Effector CD4-positive, alpha-beta T cell (primary cell): ENCODE measurements around the gene E2F2.
A peak's percentile ranks its signal among the peaks of the same experiment; 100 is the strongest.
"Not testable (repeated sequence)": the region's sequence is repeated elsewhere in the genome, so short reads cannot be mapped to it uniquely, and the experiment has no call there.

Source experiments
- DNase-seq: peaks from one replicate; pipeline ENCODE4 v3.0.0-alpha.2; 2020

E2F2 gene

DNA sequence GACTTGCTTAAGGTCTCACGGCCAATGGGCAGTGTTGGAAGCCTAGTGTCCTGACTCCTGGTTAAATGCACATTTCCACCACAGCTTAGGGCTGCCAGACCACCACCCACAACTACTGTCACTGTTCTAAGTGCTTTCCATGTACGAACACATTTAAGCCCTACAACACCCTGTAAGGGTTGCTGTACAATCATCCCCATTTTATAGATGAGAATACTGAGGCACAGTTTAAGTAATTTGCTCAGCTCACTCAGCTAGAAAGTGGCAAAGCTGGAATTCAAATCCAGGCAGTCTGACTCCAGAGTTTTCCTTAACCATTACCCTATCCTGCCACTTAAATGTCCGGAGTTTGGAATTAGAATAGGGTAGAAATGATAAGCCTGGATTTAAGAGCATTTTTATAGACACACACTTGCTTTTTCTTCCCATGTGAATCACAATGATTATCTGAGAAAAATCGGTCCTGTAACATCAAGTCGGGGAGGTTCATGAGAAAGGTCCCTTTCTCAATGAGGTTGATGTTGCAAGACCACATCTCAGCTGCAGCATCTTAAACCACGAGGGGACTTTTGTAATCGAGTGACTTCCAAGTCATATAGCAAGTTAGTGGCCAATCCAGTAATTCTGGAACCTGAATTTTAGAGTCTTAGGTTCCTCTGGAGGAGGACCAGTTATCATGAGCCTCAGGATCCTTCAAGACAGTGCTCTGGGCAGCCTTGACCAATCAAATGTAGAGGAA is 8.6 kb downstream of the E2F2 start:
- DNase-seq: no peak

DNA sequence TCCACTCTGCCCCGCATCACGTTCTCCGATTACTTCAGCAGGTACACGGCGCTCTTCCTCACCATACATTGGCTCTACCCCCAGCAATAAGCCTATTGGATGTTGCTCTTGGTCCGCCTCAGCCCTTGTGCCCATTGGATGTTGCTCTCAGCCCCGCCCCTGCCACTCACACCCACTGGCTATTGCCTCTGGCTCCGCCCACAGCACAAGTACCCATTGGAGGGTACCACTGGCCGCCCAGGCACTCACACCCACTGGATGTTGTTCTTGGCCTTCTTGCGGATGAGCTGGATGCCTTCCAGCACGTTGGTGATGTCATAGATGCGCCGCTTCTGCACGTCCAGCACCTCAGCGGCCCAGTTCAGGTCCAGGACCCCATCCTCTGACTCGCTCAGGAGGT is 9.4 kb downstream of the E2F2 start:
- DNase-seq: no peak

DNA sequence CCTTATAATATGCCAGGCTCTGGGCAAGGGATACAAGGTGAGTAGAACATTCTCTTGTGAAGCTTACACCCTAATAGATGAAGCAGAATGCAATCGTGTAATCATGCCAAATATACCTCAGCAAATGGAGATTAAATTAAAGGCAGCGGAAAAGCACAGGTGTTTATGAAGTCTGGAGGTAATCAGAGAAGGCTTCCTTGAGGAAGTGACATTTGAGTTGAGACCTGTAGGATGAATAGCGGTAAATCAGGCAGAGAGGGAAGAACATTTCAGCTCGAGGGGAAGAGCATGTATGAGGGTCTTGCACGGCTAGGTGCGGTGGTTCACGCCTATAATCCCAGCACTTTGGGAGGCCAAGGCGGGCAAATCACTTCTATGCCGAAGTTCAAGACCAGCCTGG is 13.5 kb downstream of the E2F2 start:
- DNase-seq: no peak

DNA sequence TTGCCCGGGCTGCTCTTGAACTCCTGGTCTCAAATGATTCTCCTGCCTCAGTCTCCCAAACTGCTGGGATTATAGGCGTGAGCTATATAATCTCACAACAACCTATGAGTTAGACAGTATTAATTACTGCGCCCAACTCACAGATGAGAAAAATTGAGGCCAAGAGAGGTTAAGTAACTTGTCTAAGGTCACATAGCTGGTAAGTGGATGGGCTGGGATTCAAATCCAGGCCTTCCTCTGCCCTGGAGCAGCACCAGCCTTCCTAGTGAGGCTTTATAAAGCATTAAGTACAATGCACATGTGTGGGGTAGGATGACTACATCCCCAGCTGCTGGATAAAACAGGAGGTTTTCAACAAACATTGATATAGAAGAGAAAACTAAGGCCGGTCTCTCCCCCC is 15.1 kb downstream of the E2F2 start:
- DNase-seq: no peak

DNA sequence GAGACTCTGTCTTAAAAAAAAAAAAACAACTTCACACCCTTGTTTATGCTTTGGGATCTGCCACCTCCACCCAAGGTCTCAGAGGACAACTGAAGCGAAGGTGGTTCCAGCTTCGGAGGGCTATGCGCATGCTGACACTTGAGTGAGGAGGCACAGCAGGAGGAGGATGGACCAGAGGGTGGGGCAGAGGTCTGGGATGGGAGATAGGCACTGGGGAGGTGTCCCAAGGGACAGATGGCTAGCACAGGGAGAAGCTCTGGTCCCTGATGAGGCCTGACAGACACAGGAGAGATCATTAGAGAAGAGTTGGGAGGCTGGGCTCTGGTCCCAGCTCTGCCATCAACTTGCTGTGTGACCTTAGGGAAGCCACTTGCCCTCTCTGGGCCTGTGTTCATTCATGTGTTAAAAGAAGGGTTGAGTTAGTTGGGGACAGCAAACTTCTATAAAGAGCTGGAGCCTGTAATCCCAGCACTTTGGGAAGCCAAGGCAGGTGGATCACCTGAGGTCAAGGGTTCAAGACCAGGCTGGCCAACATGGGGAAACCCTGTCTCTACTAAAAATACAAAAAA is 16.8 kb downstream of the E2F2 start:
- DNase-seq: no peak

DNA sequence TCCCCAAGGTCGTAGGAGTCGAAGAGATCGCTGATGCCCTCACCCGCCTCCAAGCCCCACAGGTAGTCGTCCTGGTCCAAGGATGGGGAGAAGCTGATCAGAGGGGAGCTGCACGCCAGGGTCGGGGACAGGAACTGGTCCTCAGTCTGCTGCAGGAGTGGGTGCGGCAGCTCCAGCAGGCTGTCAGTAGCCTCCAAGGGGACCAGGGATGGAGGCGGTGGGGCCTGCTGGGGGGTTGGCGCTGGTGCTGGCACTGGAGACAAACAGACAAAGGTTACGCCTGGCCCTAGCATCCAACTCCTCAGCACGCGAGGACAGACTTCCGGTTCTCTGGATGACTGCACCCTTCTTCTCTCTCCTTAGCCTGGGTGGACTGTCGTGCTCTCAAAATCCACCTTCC is 21.1 kb downstream of the E2F2 start:
- no peak for DNase-seq

DNA sequence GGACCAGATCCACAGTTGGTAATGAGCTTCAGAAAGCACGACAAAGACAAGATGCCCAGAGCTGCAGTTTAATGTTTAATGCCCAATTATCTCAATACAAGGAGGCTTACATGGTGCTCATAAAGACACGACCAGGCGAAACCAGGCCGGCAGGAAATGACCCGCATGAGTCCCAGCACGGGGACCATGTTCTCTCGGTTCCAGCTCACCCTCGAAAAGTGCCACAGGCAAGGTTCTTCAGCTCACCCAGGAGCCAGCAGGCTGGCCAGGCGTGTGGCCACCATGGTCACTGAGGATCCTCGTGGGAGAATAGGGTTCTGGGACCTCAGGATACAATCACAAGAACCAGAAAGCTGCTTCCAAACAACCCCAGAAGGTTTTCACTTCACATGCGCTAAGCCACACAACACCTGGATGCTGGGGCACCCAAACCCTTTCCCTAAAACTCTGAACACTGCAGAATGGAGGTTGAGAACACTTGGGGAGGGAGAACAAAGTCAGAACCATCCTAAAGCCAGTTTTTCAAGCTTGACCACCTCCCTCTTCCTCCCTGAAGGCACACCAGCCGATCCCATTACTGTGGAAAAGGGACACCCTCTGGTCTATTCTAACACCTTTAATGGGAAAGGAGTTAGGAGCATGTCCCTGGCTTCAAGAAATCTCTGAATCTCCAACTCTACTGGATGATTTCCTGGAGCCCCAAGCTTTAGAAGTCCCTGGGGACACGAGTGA is 24.5 kb downstream of the E2F2 start:
- no peak for DNase-seq

DNA sequence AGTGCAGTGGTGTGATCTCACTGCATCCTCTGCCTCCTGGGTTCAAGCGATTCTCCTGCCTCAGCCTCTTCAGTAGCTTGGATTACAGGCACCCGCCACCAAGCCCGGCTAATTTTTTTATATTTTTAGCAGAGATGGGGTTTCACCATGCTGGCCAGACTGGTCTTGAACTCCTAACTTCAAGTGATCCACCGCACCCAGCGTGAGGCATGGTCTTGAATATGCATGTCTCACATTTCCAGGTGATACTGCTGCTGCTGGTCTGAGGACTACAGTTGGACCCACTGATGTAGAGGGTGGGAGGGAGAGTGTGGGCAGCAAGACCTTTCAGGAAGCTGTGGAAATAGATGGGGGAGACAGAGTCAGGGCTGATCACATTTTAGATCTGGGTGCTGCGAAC is 25.2 kb downstream of the E2F2 start:
- DNase-seq: no peak

DNA sequence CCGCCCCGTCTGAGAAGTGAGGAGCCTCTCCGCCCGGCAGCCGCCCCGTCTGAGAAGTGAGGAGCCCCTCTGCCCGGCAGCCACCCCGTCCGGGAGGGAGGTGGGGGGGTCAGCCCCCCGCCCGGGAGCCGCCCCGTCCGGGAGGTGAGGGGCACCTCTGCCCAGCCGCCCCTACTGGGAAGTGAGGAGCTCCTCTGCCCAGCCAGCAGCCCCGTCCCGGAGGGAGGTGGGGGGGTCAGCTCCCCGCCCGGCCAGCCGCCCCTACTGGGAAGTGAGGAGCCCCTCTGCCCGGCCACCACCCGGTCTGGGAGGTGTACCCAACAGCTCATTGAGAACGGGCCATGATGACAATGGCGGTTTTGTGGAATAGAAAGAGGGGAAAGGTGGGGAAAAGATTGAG is 26.9 kb downstream of the E2F2 start:
- DNase-seq: not testable (repeated sequence)

DNA sequence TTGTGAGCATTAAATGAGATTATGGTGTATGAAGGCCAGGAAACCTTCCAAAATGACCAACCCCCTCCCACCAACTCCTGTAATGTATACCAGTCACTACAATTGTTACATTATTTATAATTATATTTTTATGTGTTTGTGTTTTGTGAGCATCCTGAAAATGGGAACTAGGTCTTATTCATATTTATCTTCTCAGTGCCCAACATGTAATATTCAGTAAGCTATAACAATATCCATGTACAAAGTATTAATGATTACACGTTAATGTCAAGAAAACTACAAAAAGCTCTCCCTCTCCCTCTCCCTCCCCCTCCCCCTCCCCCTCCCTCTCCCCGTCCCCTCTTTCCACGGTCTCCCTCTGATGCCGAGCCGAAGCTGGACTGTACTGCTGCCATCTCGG is 28.1 kb downstream of the E2F2 start:
- no peak for DNase-seq

DNA sequence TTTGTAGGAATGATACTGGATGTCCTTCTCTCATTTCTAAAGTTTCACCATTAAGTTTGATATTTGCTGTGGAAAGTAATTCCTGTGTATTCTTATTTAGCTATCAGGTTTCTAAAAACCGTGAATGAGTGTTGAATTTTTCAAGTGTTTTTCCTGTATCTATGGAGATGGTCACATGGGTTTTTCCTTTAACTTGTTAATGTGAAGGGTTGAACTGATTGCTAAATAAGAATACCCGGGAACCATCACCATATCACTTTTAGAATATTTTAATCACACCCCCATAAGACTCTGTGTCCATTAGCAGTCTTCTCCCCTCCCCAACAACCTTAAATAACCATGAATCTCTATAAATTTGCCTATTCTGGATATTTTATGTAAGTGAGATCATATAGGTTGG is 30.6 kb downstream of the E2F2 start:
- no peak for DNase-seq

DNA sequence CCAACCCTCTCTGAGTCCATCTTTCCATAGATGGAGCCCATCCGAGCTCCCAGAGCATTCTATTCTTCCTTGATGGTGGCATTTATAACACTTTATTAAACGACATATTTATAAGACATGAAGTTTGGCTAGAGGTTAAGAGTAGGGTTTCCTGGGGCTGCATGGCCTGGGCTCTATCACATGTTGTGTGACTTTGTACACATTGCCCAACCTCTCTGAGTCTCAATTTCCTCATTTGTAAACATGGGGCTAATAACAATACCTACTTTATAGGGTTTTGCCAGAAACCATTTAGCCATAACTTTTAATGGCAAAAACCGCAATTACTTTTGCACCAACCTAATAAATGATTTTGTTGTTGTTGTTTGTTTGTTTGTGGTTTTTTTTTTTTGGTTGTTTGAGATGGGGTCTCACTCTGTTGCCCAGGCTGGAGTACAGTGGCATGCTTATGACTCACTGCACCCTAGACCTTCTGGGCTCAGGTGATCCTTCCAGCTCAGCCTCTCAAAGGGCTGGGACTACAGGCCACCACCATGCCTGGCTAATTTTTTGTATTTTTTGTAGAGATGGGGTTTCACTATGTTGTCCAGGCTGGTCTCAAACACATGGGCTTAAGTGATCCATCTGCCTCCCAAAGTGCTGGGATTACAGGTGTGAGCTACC is 33.1 kb downstream of the E2F2 start:
- no peak for DNase-seq

DNA sequence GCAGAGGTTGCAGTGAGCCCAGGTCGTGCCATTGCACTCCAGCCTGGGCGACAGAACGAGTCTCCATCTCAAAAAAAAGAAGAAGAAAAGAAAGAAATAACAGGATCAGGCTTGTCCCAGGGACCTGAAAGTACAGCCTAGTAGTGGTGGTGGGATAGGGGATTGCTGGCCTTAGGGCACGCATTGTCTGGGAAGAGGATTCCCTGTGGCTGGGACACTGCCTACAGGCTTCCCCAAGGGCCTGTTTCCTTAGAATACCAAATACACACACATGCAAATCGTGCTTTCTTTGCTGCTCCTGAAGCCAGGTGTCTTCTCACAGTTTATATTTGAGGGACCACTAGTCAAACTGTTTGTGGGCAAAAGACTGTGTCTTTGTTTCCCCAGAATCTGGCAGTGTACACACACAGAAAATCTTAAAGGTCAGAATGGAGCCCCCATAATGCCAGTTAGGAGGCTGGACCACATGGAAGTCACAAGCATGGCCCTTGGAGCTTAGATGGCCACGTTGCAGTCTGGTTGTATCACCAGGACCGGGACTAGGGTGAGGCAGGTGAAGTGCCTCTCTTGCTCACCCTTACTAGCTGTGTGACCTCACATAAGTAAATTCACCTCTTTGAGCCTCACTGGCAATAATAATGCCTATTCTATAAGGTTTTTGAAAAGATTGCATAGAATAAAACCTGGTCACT is 34.4 kb downstream of the E2F2 start:
- no peak for DNase-seq

DNA sequence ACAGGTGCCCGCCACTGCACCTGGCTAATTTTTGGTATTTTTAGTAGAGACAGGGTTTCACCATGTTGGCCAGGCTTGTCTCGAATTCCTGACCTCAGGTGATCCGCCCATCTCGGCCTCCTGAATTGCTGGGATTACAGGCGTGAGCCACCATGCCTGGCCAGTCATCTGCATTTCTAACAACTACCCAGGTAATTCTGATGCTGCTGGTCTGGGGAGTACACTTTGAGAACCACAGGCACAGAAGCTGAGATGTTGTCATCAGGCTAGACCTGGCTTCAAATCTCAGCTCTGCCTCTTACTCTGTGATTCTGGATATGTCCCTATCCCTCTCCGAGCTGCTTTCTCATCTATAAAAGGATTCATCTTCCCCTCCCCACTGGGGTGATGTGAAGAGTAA is 36.2 kb downstream of the E2F2 start:
- DNase-seq: not testable (repeated sequence)

DNA sequence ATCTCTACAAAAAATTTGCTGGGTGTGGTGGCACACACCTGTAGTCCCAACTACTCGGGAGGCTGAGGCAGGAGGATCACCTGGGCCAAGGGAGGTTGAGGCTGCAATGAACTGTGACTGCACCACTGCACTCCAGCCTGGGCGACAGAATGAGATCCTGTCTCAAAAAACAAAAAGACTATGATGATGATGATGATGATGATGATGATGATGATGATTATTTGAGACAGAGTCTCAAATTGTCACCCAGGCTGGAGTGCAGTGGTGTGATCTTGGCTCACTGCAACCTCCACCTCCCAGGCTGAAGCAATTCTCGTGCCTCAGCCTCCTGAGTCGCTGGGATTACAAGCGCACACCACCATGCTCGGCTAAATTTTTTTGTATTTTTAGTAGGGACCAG is 38.3 kb downstream of the E2F2 start:
- not testable (repeated sequence) for DNase-seq

DNA sequence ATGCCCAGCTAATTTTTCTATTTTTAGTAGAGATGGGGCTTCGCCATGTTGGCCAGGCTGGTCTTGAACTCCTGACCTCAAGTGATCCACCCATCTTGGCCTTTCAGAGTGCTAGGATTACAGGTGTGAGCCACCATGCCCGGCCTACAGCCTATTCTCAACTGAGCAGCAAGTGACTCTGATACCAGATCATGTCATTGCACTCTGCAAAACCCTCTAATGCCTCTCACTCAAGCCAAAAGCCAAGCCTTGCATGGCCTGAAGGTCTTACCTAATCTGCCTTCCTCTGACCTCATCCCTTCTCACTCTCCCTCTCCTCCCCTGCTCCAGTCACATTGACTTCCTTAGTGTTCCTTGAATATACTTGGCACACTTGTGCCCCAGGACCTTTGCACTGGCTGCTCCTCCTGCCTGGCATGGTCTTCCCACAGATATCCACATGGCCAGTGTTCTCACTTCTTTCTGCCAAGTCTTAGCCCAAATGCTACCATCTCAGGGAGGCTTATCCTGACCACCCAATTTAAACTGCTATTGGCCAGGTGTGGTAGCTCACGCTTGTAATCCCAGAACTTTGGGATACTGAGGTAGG is 38.8 kb downstream of the E2F2 start:
- DNase-seq: no peak

DNA sequence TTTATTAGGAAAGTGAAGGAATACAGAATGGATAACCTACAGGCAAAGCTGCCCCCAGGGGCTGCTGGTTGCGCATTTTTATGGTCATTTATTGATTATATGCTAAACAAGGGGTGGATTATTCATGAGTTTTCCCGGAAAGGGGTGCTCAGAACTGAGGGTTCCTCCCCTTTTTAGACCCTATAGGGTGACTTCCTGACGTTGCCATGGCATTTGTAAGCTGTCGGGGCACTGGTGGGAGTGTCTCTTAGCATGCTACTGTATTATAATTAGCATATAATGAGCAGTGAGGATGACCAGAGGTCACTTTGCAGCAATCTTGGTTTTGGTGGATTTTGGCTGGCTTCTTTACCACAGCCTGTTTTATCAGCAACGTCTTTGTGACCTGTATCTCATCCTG is 41.2 kb downstream of the E2F2 start:
- DNase-seq: no peak

DNA sequence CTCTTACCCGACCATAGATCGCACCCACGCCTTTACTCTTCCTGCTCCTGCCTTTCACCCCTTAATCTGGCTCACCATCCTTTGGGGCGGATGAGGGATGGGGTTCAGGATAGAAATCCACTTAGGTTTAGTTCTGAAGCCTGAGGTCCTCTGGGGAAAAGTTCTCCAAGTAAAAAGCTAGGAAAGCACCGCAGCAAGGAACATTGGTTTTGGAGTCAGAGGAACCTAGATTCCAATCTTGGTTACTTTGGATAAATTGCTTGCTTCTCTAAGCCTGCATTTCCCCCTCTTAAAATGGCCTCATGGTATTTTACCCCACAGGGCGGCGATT is 46.1 kb downstream of the E2F2 start:
- no peak for DNase-seq

DNA sequence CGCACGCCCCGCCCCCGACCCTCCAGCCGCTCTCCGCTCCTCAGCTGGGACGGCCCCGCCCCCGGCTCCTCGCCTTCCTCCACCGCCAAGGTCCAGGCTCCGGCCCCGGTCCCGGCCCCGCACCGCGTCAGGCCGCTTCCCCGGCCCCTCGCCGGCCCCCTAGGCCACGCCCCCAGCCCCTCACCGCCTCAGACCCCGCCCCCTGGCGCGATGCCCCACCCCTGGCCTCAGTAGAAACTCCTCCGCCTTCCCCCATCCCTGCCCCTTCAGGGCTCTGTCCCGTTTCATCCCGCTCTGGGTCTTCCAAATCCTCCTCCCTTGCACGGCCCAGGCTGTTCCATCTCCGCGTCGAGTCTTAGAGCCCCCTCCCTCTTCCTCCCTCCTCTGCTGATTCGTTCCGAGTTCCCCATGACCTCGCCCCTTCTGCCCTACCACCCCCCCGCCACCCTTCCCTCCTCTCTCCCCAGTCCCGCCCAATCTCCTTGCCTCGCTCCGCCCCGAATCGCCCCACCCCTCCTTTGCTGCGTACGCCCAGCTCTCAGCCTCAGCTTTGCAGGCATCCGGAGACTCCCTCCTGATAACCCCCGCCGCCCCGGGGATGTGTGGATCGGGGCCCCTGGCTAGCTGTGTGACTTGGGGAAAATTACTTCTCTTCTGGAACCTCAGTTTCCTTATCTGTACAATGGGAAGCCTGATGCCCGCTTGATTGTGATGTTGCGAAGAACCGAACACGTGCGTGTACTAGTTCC is 46.6 kb downstream of the E2F2 start:
- peak; percentile 86 for DNase-seq

DNA sequence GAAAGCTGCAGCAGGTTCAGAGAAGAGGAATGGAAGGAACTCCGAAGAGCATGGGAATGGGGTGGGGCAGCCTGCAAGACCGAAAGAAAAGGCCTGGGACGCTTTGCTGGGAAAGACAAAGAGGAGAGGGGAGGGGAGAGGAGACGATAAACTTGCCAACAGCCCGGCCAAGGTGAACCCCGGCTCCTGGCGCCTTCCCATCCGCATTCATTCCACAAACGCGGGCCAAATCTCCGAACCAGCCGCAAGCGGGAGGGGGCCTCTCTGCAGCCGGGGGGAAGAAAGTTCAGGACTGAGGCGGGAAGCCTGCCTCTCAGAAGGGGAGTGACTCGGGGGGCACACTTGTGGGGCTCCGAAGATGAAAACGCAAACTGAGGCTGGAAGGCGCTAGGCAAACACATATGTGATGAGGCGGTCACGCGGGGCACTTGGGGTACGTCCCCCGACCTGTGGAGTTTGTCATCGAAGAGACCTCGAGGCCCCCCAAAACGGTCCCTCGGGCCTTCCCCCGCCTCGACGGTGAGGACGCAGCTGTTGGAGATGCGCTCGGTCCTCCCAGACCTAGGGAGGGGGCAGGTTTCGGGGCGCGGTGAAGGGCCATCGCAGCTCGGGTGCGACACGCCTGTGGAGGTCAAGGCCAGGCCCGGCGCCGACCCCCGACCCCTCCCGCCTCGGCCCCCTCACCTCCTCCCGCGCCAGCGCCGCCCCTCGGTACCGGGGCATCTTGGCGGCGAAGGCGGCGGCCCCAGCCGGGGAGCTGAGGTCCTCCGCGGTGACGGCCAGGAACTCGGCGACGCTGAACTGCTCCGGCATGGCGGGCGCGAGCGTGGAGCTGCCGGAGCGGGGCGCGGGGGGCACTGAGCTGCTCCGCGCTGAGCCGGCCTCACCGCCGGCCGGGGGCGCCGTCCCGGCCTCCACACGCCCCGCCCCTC is 47.4 kb downstream of the E2F2 start, which contains the start of gene ASAP3:
TSS of gene ASAP3 (minus strand) at position 859 of the 932 bp plus-strand sequence. CDS start at position 813, 46 bp downstream.
- DNase-seq: no peak

DNA sequence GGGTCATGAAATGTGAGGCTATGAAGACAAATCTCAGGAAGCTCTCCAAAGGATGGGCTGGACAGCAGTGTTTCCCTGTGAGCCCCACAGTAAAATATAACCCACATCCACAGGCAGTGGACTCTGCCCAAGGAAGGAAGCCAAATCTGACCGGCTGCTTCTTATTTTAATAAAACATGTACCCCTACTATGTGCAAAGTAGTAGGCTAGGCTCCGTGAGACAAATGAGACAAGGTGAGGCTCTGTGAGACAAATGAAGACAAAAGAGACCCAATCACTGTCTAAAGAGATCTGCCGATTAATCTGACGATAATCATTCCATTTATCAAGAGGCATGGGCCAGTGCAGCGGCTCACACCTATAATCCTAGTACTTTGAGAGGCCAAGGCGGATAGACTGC is 49.1 kb downstream of the E2F2 start:
- no peak for DNase-seq
